GM18498 (cell line): Measurements from ENCODE around the gene MFSD6.

Experiments used
- ATAC-seq: cut with Tn5 transposase; IDR thresholded peaks from one replicate; pipeline ENCODE4 v1.9.1; 2021; ENCODE audit warnings: mild to moderate bottlenecking, moderate library complexity; ENCODE audit not compliant: unreplicated experiment

The MFSD6 gene

DNA sequence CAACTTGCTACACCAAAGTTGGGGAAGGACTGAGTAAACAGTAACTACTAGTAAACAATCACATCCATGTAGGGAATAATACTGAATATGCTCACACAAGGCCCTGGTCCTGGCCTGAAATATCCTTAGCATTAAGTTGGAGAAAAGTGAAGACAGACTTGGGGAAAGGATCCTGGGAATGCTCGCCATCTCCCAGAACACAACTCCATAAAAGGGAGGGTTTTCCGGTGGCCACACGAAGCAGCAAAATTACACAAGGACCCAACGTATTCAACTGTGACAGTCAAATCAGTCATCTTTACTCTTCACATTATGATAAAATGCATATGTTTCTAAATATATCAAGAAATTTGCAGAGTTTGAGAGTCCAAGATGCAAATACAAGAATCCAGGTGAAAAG is 119.1 kb downstream of the MFSD6 start:
- no peak for ATAC-seq

DNA sequence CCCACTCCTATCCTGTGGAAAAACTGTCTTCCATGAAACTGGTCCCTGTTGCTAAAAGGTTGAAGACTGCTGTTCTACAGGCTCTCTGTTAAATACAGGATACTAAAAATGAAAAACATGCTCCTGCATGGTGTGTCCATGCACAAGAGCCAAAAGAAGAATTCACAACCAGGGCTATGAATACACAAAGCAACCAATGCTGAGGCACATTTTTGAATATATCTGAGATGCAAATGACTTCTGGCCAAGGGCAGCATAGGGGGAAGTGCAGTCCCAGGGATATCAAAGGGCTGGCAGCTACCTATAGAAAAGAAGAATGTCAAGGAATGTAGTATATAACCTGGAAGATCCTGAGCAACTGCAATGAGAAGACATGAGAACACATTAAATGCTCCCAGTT is 119.8 kb downstream of the MFSD6 start:
- ATAC-seq, result no peak

DNA sequence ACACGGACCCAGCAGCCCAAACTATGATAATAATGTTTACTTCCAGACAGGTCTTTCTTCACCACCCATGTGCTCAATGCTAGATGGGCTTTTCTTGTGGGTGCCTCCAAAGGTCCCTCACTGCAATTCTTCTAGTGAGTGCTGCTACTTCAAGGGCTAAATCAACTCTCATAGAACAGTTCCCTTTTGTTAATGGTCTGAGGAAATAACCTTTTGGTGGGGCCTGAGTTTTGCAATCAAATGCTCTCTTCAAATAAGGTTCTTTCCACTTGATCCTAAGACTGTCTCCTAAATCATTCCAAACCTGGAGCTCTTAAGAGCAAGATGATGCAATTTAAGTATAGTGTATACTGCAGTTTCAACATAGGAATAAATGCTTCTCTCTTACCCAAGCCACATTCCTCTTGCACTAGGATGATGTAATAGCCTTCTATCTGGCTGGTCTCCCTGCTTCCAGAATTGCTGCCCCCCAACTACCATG is 120.4 kb downstream of the MFSD6 start:
- no peak for ATAC-seq

- ATAC-seq, result no peak
Measured at GRCh38 chr2:190529486-190530247, 121.5 kb downstream of the MFSD6 start.

DNA sequence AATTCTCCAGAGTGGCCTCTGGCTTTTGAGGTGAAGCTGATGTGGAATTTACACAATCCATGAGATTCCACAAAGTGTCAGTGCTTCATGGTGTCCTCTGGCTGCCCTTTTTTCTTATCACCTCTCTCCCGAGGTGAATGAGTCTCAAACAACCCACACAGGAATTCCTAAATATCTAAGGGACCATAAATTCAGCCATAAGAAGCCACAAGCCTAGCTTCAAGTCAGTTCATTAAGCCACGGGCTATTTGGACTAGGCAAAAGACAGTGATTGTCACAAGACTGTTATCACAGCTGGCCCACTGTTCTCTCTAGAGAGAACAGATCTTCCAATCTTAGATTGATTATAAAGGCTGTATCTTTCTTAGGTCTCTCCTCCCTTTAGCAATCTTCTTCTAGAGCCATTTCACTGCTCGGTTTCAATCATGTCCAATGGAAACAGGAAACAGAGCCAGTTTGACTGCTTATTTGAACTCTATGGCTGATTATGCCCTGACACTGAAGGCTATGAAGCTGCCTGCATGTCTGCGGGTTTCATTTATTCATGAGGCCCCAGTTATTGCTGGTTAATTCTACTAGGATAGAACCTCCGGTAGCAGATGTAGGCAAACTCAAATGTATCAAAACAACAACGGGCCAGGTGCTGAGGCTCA is 122.2 kb downstream of the MFSD6 start:
- ATAC-seq, result no peak

GRCh38 chr2:190532581-190532980 is 124.4 kb downstream of the MFSD6 start:
- ATAC-seq, result no peak

GRCh38 chr2:190533175-190533967 is 125.2 kb downstream of the MFSD6 start:
- ATAC-seq, result no peak

- peak; percentile 27 for ATAC-seq
Measured at GRCh38 chr2:190533968-190534309, 125.8 kb downstream of the MFSD6 start.

GRCh38 chr2:190534310-190535120 is 126.4 kb downstream of the MFSD6 start, which contains the start of gene NEMP2:
Gene NEMP2 (minus strand): TSS chr2:190534722. CDS start chr2:190534655, 67 bp downstream.
- ATAC-seq, result peak; percentile 75

- no peak for ATAC-seq
Measured at GRCh38 chr2:190535121-190535439, 126.9 kb downstream of the MFSD6 start.

DNA sequence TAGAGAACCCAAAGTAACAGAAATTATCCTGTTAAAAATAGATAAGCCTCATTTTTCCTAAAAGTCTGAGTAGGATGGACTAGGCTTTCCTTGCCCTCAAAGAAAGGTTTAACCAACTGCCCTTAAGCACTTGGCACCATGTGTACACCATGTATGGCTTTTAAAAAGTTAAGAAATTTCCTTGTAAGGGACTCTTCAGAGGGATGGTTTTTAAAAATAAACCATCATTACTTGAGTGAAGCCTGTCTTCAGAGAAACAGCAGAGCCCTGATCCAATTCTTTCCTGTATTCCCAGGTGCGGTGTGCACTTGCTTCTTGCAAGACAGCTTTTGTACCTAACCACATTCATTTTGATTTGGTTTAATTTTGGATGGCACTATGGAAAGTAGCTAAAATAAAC is 127.4 kb downstream of the MFSD6 start:
- no peak for ATAC-seq

GRCh38 chr2:190537765-190538164 is 129.6 kb downstream of the MFSD6 start:
- no peak for ATAC-seq

GRCh38 chr2:190538201-190538600 is 130.0 kb downstream of the MFSD6 start:
- ATAC-seq, result no peak

DNA sequence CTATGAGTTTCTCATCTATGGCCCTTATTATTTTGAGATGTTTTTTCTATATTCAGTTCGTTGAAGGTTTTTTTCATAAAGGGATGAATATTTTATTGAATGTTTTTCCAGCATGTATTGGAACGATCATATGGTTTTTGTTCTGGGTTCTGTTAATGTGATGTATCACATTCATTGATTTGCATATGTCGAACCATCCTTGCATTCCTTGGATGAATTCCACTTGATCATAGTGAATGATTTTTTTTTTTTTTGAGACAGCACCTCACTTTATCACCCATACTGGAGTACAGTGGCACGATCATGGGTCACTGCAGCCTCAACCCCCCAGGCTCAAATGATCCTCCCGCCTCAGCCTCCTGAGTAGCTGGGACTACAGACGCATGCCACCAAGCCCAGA is 131.9 kb downstream of the MFSD6 start:
- no peak for ATAC-seq

DNA sequence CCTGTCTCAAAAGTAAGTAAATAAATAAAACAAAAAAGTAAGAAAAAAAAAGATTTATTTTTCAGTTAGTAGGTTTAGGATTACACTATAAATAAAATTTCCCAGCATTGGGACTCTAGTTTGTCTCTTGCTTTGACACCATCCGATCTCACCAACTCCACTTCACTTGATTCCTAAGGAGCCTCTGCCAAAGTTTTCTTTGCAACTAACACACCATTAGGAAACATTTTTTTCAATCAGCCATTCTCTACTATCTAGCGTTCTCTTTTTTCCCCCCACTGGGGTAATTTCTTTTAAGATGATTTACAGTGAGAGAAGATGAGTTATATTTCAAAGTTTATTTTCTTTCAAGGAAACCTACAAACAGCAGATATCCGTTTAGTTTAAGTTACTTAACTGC is 136.9 kb downstream of the MFSD6 start:
- ATAC-seq, result no peak

DNA sequence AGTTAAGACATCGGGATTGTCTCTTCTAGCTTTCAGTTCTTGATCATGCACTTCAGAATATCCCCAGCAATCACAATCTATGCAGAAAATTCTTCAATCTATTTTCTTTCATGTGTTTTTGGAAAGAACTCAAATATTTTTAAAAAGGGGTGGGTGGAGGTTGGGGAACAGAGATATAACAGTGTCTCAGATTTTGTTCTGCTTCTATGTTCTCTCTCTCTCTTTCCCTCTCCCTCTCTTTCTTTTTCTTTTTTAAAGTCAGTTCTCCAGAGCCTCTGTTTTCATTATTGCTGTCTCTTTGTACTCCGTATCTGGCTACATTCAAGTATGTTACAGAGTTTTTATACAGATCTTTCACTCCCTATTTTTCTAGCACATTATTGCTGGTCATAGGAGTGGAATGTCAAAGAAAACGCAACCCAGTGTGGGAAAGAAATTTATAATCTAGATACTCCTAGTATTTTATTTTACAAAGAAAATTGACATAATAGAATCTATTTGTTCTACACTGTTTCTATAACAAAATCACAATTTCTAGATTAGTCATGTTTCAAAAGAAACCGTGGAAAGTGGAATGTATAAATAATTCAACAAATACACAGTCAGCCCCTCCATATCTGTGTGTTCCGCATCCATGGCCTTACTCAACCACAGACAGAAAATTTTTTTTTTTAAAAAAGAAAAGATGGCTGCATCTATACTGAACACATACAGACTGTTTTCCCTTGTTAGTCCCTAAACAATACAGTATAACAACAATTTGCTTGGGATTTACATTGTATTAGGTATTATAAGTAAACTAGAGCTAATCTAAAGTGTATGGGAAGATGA is 137.6 kb downstream of the MFSD6 start:
- no peak for ATAC-seq

DNA sequence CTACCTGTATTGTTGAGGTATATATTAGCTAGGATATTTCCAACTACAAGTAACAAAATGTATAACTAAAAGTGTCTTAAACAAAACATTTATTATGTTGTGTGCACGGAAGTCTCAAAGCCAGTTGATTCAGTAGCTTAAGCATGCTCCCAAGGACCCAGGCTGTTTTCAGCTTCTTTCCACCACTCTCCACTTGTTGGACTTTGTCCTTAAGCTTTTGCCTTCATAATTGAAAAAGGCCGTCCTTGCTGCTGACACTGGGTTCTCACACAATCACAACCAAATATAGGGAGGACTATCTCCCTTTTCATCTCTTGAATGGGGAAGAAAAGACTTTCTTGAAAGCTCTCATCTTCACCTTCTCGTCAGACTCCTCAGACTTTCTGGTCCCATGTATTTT is 138.6 kb downstream of the MFSD6 start:
- no peak for ATAC-seq

DNA sequence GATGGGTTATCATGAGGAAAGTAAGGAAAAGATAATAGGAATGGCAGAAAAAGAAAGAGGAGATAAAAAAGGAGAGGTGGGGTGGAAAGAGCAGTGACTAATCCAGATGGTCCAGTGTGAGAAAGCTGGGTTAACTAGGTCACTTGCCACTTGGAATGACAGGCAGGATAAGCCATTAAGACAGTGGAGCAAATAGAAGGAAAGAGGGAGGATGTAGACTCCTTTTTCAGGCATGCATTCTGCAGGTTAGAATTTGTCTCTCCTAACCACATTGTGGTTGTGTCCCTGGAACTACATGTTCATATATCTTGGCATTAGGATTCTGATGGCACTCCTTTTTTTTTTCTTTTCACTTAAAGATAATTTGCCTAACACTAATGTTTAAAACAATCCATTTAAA is 139.7 kb downstream of the MFSD6 start:
- no peak for ATAC-seq

DNA sequence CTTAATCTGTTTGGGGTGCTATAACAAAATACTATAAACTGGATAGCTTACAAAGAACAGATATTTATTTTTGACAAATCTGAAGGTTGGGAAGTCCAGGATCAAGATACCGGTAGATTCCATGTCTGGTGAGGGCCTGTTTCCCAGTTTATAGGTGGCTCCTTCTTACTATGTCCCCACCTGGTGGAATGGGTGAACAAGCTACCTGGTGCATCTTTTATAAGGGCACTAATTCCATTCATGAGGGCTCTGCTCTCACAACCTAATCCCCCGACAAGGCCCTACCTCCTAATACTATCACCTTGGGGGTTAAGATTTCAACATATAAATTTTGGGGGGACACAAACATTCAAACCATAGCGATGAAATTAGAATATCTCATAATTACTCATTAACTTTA is 142.0 kb downstream of the MFSD6 start:
- no peak for ATAC-seq
